OCI-LY3 (cell line): ENCODE data around the gene KIF5C.

Experiments
- CTCF ChIP-seq: fragments of 200-600, 300-600 bp; sonication (generic); IDR thresholded peaks from 2 replicates; pipeline ENCODE4 v1.5.1; 2014; ENCODE audit warnings: antibody characterized with exemption, low read length, low read depth
- EZH2phosphoT487 ChIP-seq: fragments of 200-600 bp; shearing (Covaris generic); IDR thresholded peaks from 2 replicates; pipeline ENCODE4 v1.6.1; 2018; ENCODE audit warnings: antibody characterized with exemption, mixed run types, low read depth

GRCh38 chr2:148967578-148967977, 92.6 kb downstream of the KIF5C start:
- TF ChIP-seq CTCF (peak; percentile 23), EZH2phosphoT487 (no peak)
